ENCODE results near the gene NUBPL.
"Not testable (repeated sequence)": the region's sequence is repeated elsewhere in the genome, so short reads cannot be mapped to it uniquely, and the experiment has no call there.

The NUBPL gene

DNA sequence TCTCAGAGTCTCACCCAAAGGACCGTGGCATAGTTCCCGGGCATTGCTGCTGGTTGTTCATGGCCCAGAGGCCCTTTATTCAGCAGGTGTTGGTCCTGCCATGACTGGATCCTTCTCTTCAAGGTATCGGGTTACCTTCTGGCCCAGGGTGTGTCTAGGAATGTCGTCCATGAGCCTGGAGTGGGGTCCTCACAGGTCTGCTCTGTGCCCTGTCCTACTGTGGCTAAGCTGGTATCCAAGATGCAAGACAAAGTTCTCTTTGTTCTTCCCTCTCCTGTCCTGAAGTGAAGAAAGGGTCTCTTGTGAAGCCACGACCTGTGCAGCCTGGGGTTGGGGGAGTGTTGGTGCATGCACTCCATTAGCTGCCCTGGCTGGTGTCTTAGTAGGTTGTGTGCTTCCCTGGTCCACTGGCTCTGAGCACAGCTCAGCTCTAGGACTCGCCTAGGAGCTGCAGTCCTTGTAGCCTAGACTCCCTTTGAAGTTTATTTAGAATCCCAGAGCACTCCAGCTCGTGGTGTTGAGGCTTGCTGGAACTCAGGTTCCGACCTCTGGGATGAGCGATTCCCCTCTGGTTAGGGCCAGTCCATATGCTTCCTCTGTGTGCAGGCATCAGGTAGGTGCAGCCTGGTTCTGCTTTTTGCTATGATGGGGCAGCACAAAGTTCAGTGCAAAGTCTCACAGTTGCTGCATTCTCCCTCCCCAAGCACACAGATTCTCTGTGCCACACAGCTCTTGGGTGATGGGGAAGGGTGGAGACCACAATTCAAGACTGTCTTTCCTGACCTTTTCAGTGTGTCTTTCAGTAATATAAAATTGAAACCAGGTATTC, 117.4 kb downstream of the NUBPL start:
- no peak for DNase-seq

GRCh38 chr14:31682768-31683167, 121.6 kb downstream of the NUBPL start:
- no peak for DNase-seq

GRCh38 chr14:31687726-31688125, 126.5 kb downstream of the NUBPL start:
- no peak for DNase-seq

DNA sequence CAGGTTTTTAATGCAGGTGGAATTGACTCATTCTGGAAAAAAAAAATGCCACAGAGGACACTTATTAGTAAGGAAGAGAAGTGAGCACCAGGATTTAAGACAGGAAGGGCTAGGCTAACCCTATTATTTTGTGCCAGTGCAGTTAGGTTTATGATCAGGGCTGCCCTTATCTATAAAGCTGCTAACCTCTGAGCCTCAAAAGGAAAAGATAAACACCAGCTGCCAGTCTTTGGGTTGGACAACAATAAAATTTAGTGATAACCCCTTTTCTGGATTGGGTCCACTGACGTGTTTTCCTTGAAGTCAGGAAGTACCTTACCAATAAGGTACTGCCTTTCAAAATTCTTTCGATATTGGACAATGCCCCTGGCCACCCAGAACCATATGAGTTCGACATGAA, 128.9 kb downstream of the NUBPL start:
- no peak for DNase-seq

GRCh38 chr14:31692376-31692781, 131.2 kb downstream of the NUBPL start:
- no peak for DNase-seq

- no peak for DNase-seq
Measured at GRCh38 chr14:31696378-31696777, 135.2 kb downstream of the NUBPL start.

DNA sequence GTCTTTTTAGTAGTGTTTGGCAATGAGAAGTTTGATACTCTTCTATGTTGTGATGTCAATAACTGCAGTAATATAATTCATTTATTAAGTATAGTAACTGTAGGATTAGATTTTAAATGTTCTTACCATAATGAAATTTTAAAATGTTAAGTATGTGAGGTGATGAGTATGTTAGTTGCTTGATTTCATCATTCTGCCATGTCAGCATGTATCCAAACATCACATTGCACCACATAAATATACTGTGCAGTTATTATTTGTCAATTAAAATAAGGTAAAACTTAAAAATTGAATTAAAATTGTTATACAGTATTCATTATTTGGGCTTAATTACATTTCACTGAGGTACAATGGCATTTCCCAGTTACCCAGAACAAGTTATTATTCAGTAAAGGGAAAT, 138.6 kb downstream of the NUBPL start:
- DNase-seq, result no peak

GRCh38 chr14:31700282-31701074, 139.3 kb downstream of the NUBPL start:
- DNase-seq, result no peak

- no peak for DNase-seq
Measured at GRCh38 chr14:31702130-31702529, 140.9 kb downstream of the NUBPL start.

DNA sequence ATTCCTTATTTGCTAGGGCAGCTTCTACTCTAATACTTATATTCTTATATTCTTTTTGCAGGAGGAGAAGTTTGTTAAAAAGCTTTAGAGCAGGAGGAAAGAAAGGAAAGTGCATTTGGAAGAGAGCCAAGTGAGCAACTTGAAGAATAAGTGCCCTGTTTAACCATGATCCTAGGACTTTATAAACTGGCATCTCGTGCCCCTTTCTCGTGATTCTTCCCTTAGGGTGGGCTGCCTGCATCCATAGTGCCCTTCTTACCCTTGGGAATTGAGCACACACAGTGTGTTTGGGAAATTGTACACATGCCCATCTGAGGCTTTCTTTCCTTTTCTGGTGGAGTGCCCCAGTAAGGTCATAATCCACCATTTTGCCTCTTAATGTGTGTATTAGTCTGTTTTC, 141.9 kb downstream of the NUBPL start:
- no peak for DNase-seq

DNA sequence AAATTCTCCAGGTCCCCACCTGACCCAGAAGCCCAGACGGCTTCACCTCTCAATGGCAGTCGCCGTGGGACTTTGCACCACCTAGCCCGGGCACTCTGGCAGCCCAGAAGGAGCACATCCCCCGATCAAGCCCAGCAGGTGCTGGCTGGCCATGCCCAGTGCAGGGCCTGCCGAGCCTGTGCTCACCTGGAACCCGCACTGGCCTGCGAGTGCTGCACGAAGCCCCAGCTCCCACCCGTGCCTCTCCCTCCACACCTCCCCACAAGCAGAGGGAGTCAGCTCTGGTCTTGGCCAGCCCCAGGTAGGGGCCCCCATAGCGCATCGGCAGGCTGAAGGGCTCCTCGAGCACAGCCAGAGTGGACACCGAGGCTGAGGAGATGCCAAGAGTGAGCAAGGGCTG, 144.5 kb downstream of the NUBPL start:
- no peak for DNase-seq

GRCh38 chr14:31708661-31709060, 147.5 kb downstream of the NUBPL start:
- DNase-seq, result not testable (repeated sequence)

DNA sequence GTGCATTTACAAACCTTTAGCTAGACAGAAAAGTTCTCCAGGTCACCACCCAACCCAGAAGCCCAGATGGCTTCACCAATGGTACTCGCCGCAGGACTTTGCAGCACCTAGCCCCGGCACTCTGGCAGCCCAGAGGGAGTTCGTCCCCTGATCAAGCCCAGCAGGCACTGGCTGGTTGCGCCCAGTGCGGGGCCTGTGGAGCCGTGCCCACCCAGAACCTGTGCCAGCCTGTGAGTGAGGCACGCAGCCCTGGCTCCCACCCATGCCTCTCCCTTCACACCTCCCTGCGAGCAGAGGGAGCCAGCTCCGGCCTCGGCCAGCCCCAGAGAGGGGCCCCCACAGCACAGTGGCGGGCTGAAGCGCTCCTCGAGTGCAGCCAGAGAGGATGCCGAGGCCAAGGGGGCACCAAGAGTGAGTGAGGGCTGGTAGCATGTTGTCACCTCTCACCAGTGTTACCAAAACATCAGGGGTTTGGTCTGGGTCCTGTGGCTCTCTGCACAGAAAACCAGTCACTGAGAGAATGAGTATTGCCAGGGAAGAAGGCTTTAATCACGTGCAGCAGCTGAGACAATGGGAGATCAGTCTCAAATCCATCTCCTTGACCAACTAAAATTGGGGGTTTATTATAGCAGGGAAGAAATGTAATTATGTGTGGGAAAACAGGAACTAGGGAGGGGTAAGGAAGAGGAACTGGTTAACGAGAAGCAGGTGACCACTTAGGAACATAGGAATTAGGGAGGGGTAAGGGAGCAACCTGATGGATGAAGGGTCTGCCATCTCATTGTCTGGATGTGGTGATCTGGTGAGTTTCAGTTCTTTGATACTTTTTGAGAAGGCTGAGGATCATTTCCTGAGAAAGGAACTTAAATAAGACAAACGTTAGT, 151.3 kb downstream of the NUBPL start:
- DNase-seq, result no peak

DNA sequence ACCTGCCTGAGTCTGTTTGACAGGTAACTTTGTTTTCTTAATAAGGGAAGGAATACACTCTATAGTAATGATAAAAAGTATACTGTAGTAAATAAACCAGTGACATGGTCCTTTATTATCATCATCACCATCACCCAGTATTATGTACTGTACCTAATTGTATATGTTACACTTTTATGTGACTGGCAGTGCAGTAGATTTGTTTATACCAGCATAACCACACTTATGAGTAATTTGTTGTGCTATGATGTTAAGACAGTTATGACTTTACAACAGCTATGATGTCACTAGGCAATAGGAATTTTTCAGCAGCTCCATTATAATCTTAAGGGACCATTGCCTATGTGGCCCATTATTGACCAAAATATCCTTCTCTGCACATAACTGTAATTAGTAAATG, 155.0 kb downstream of the NUBPL start:
- no peak for DNase-seq

GRCh38 chr14:31717294-31718085, 156.3 kb downstream of the NUBPL start:
- DNase-seq, result no peak

DNA sequence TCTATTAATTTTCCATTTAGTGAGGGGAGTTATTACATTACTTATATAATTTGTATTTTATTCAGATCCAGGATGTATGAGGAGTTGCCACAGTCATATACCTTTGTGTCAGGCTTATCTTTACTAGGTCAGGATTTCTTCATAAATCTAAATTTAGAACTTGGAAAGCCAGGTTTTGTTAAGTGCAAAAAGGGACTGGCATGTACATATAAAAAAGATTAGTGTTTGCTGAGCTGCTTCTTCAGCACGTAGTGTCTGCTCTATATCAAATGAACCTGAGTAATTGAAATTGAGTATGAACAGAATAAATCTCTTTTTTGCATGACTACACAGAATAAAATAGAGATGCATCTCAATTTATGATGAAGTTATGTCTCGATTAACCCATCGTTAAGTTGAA, 157.4 kb downstream of the NUBPL start:
- DNase-seq, result no peak

- DNase-seq, result no peak
Measured at GRCh38 chr14:31718985-31719384, 157.8 kb downstream of the NUBPL start.

DNA sequence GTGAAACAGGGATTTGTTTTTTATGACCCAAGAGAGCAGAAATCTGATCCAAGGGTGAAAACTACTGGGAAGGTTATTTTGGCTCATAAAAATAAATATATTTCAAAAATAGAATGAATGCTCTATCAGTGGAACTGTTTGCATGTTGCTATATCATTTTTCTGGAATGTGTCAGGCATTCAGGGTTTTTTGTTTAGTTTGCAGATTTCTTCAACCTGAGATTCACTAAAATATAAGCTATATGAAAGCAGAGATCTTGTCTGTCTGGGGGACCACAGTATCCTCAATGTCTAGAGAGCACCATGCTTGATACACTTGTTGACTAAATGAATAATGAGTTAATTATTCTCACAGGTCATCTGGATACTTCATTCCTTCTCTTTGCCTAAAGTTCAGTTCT, 165.1 kb downstream of the NUBPL start:
- DNase-seq, result no peak

DNA sequence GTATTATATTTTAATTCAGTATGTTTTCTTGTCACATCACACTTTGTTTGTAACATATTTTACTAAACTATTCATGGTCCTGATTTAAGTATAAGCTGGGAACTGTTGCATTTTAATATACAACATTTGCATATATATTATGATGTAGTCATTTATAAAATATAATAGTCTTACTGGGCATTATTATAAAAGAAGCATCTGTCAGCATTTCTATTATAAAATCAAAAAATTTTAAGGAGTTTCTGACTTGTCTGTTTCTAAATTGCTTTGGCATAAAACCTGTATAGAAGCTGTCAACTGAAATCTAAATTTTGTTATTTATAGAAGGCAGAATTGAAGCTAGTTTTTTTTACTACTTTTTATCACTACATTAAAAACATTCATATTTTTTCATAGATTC, 166.6 kb downstream of the NUBPL start:
- DNase-seq, result no peak

DNA sequence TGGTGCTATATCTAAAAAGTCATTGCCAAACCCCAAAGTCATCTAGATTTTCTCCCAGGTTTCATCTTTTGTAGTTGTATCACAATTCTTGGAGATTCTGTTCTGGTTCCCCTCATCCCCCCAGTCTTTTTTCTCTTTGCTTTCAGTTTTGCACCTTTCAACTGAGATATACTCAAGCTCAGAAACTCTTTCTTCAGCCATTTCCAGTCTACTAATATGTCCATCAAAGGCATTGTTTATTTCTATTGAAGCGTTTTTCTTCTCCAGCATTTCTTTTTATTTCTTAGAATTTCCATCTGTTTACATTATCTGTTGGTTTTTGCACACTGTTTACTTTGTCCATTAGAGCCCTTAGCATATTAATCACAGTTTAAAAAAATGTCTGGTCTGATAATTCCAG, 179.5 kb downstream of the NUBPL start:
- no peak for DNase-seq

GRCh38 chr14:31745741-31746140, 184.5 kb downstream of the NUBPL start:
- no peak for DNase-seq

DNA sequence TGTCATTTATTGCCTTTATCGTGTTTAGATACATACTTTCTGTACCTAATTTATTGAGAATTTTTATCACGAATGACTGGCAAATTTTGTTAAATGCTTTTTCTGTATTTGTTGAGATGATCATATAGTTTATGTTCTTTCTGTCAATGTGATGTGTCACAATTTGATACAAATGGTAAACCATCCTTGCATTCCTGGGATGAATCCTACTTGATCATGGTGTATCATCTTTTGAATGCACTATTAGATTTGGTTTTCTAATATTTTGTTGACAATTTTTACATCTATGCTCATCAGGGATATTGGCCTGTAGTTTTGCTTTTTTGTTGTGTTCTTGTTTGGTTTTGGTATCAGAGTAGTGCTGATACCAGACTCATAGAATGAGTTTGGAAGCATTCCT, 185.1 kb downstream of the NUBPL start:
- DNase-seq, result no peak

Measured in NCI-H1930 (cell line).